Measurements from ENCODE around the gene TSPAN5.

The TSPAN5 gene

GRCh38 chr4:98641376-98641775 lies 17.0 kb downstream of the TSPAN5 start:
- no peak for DNase-seq (ENCODE audit: low spot score)
- in situ Hi-C loops (cut with MboI; ENCODE audit: low pct_unique_long_range_greater_than_20kb, low sequenced_read_pairs, unreplicated experiment), result no loop called here

GRCh38 chr4:98639523-98639922 lies 18.9 kb downstream of the TSPAN5 start:
- in situ Hi-C loops (cut with MboI; ENCODE audit: low pct_unique_long_range_greater_than_20kb, low sequenced_read_pairs, unreplicated experiment), result no loop called here
- no peak for TF ChIP-seq CTCF (IDR thresholded peaks at IDR 0.05; ENCODE audit: extremely low read depth, insufficient read depth, missing control alignments)
- no peak for DNase-seq (ENCODE audit: low spot score)

More at GRCh38 chr4:98641376-98641775, 17.0 kb downstream of the TSPAN5 start:
- no peak for TF ChIP-seq CTCF (IDR thresholded peaks at IDR 0.05; ENCODE audit: extremely low read depth, insufficient read depth, missing control alignments)

GRCh38 chr4:98639108-98639507 lies 19.3 kb downstream of the TSPAN5 start:
- no peak for TF ChIP-seq CTCF (IDR thresholded peaks at IDR 0.05; ENCODE audit: extremely low read depth, insufficient read depth, missing control alignments)
- in situ Hi-C loops (cut with MboI; ENCODE audit: low pct_unique_long_range_greater_than_20kb, low sequenced_read_pairs, unreplicated experiment), result no loop called here
- DNase-seq (ENCODE audit: low spot score), result no peak

GRCh38 chr4:98638661-98639060 lies 19.8 kb downstream of the TSPAN5 start:
- no peak for TF ChIP-seq CTCF (IDR thresholded peaks at IDR 0.05; ENCODE audit: extremely low read depth, insufficient read depth, missing control alignments)
- in situ Hi-C loops (cut with MboI; ENCODE audit: low pct_unique_long_range_greater_than_20kb, low sequenced_read_pairs, unreplicated experiment), result no loop called here
- no peak for DNase-seq (ENCODE audit: low spot score)

- TF ChIP-seq CTCF (IDR thresholded peaks at IDR 0.05; ENCODE audit: extremely low read depth, insufficient read depth, missing control alignments), result no peak
- DNase-seq (ENCODE audit: low spot score), result no peak
- in situ Hi-C loops (cut with MboI; ENCODE audit: low pct_unique_long_range_greater_than_20kb, low sequenced_read_pairs, unreplicated experiment), result no loop called here
Measured at GRCh38 chr4:98634061-98634460, 24.4 kb downstream of the TSPAN5 start.

GRCh38 chr4:98633159-98633558 lies 25.3 kb downstream of the TSPAN5 start:
- in situ Hi-C loops (cut with MboI; ENCODE audit: low pct_unique_long_range_greater_than_20kb, low sequenced_read_pairs, unreplicated experiment), result no loop called here
- no peak for TF ChIP-seq CTCF (IDR thresholded peaks at IDR 0.05; ENCODE audit: extremely low read depth, insufficient read depth, missing control alignments)
- no peak for DNase-seq (ENCODE audit: low spot score)

- DNase-seq (ENCODE audit: low spot score), result no peak
- in situ Hi-C loops (cut with MboI; ENCODE audit: low pct_unique_long_range_greater_than_20kb, low sequenced_read_pairs, unreplicated experiment), result no loop called here
- TF ChIP-seq CTCF (IDR thresholded peaks at IDR 0.05; ENCODE audit: extremely low read depth, insufficient read depth, missing control alignments), result no peak
Measured at GRCh38 chr4:98632258-98632657, 26.2 kb downstream of the TSPAN5 start.
